CD4-positive, CD25-positive, alpha-beta regulatory T cell (primary cell): ENCODE results near the gene GTPBP4. TPM values are rescaled to one million over a fixed set of nuclear protein-coding genes. Genes with fewer than 3 reads are reported as not detected.

Experiments
- ATAC-seq, 2 donors: fragments of 150-1000 bp; cut with Tn5 transposase; one replicate each; pipeline ENCODE4 v1.10.0; 2021; ENCODE audit warnings: low read depth in 2 of 2, moderate number of reproducible peaks in 2 of 2, moderate library complexity in 1 of 2
- DNase-seq, 3 donors: peaks; one replicate each; pipeline versions ENCODE4 v3.0.0 to v3.0.0-alpha.2; 2012 to 2022; ENCODE audit warnings: mixed read lengths in 1 of 3
- H3K27ac ChIP-seq: one replicate; pipeline ENCODE4 v1.7.0; 2013; ENCODE audit warnings: mild to moderate bottlenecking, low read length; ENCODE audit not compliant: insufficient read depth, poor library complexity, severe bottlenecking
- H3K27me3 ChIP-seq: one replicate; pipeline ENCODE4 v1.7.0; 2013; ENCODE audit warnings: low read length; ENCODE audit not compliant: control insufficient read depth, insufficient read depth
- H3K36me3 ChIP-seq: one replicate; pipeline ENCODE4 v1.7.0; 2013; ENCODE audit warnings: mild to moderate bottlenecking, low read length, moderate library complexity; ENCODE audit not compliant: control insufficient read depth, insufficient read depth
- H3K4me1 ChIP-seq: 2 replicates; pipeline ENCODE4 v1.7.0; 2013; ENCODE audit warnings: mild to moderate bottlenecking, low read length; ENCODE audit not compliant: insufficient read depth, control insufficient read depth, poor library complexity, severe bottlenecking
- H3K4me3 ChIP-seq: one replicate; pipeline ENCODE4 v1.7.0; 2013; ENCODE audit warnings: low read depth, mild to moderate bottlenecking, low read length, moderate library complexity
- H3K9me3 ChIP-seq, 2 experiments: 1 replicate in 1 of 2; 2 replicates in 1 of 2; pipeline ENCODE4 v1.7.0; 2013; ENCODE audit warnings: low read length in 2 of 2, mild to moderate bottlenecking in 1 of 2, moderate library complexity in 1 of 2; ENCODE audit not compliant: control insufficient read depth in 2 of 2
- H3K27ac Mint-ChIP-seq, 3 donors: one replicate each; pipeline ENCODE4 v1.8.0; 2020 to 2022; ENCODE audit warnings: mild to moderate bottlenecking in 3 of 3, mixed read lengths in 3 of 3, moderate library complexity in 2 of 3
- H3K27me3 Mint-ChIP-seq: one replicate; pipeline ENCODE4 v1.8.0; 2022; ENCODE audit warnings: mild to moderate bottlenecking, mixed read lengths
- H3K36me3 Mint-ChIP-seq: one replicate; pipeline ENCODE4 v1.8.0; 2020; ENCODE audit warnings: mixed read lengths
- H3K4me1 Mint-ChIP-seq, 4 donors: one replicate each; pipeline ENCODE4 v1.8.0; 2020 to 2022; ENCODE audit warnings: mixed read lengths in 4 of 4, mild to moderate bottlenecking in 1 of 4
- H3K4me3 Mint-ChIP-seq, 4 donors: one replicate each; pipeline ENCODE4 v1.8.0; 2020 to 2022; ENCODE audit warnings: mild to moderate bottlenecking in 4 of 4, mixed read lengths in 4 of 4, moderate library complexity in 3 of 4
- H3K9me3 Mint-ChIP-seq, 7 donors: one replicate each; pipeline ENCODE4 v1.8.0; 2020 to 2022; ENCODE audit warnings: mixed read lengths in 7 of 7, mild to moderate bottlenecking in 3 of 7, moderate library complexity in 2 of 7
- polyA plus RNA-seq, 4 donors: library from polyadenylated mRNA; unstranded; fragments of 300-500 nt; fragmentation: Illumina TruSeq; gene quantifications; one replicate each; pipeline ENCODE4 v1.2.3, GENCODE V29; 2021
- total RNA-seq: library from RNA; stranded (reverse); gene quantifications from one replicate; pipeline ENCODE4 v1.2.3, GENCODE V29; 2022

GTPBP4 gene
- total and polyA plus RNA-seq, 5 donors from 2014 or later = 15.9 to 50.7 (median 20.7) TPM

GRCh38 chr10:948347-948746 is 39.9 kb upstream of the GTPBP4 start:
- peaks cover 0 to 4% (median 0%) of the 10 kb centered on the region in 4 donors for H3K4me1 Mint-ChIP-seq
- H3K9me3 Mint-ChIP-seq = no peaks in the 10 kb centered on the region
- H3K36me3 ChIP-seq = no peaks in the 10 kb centered on the region
- no peaks in the 10 kb centered on the region for H3K4me1 ChIP-seq
- no peak overlapping the region for H3K4me3 ChIP-seq
- no peaks in the 10 kb centered on the region for H3K36me3 Mint-ChIP-seq
- no peak overlapping the region for H3K27ac ChIP-seq
- ATAC-seq = no peak
- H3K27me3 Mint-ChIP-seq = peaks cover 15% of the 10 kb centered on the region
- H3K4me3 Mint-ChIP-seq = no peak overlapping the region
- no peaks in the 10 kb centered on the region for H3K9me3 ChIP-seq
- H3K27ac Mint-ChIP-seq = peak overlapping the region in 1 of 3 donors; percentile 20
- no peaks in the 10 kb centered on the region for H3K27me3 ChIP-seq
- DNase-seq = no peak

DNA sequence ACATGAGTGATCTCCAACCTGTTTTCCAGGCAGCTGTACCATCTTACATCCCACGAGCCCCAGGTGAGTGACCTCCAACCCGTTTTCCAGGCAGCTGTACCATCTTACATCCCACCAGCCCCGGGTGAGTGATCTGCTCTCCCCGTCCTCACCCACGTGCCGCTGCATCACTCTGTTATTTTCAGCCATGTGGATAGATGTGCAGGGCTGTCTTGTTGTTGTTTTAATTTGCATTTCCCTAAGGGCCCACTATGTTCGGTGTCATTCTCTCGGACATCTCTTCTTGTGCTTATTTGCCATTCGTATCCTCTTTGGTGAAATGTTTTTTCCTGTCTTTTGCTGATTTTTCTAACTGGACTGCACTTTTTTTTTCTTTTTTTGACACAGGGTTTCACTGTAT is 38.8 kb upstream of the GTPBP4 start:
- Histone ChIP-seq H3K9me3 (no peaks in the 10 kb centered on the region), H3K27ac (no peak overlapping the region), H3K4me3 (no peak overlapping the region), H3K4me1 (no peaks in the 10 kb centered on the region), H3K27me3 (no peaks in the 10 kb centered on the region), H3K36me3 (no peaks in the 10 kb centered on the region)
- no peak for ATAC-seq
- Mint-ChIP-seq H3K4me3 (no peak overlapping the region), H3K36me3 (no peaks in the 10 kb centered on the region), H3K9me3 (no peaks in the 10 kb centered on the region), H3K27ac (no peak overlapping the region), H3K4me1 (peaks cover 0 to 3% (median 0%) of the 10 kb centered on the region in 4 donors), H3K27me3 (peaks cover 15% of the 10 kb centered on the region)
- no peak for DNase-seq

DNA sequence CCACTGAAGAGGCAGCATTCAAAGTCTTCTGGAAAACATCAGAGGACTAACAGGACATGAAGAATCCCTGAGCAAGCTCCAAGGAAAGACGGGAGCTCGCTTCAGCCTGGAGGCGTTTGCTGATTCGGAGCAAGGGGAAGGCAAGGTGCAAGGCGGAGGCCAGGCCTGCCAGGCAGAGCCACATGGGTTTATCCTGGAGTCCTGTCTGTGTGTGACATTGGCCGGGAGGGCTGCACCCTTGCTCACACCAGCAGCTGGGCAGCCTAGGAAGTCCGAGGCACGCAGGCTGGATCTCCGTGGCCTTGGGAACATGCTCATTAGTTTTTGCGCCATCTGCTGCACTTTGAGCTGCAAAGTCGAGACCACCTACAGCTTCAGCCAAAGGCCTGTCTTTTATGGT is 34.4 kb upstream of the GTPBP4 start:
- no peaks in the 10 kb centered on the region for H3K4me1 Mint-ChIP-seq
- ATAC-seq (no peak), DNase-seq (no peak)
- H3K36me3 Mint-ChIP-seq = no peaks in the 10 kb centered on the region
- H3K27ac Mint-ChIP-seq = no peak overlapping the region
- Histone ChIP-seq H3K4me1 (no peaks in the 10 kb centered on the region), H3K27ac (no peak overlapping the region), H3K27me3 (no peaks in the 10 kb centered on the region), H3K36me3 (no peaks in the 10 kb centered on the region), H3K9me3 (no peaks in the 10 kb centered on the region), H3K4me3 (no peak overlapping the region)
- peaks cover 9% of the 10 kb centered on the region for H3K27me3 Mint-ChIP-seq
- no peaks in the 10 kb centered on the region for H3K9me3 Mint-ChIP-seq
- H3K4me3 Mint-ChIP-seq = no peak overlapping the region

DNA sequence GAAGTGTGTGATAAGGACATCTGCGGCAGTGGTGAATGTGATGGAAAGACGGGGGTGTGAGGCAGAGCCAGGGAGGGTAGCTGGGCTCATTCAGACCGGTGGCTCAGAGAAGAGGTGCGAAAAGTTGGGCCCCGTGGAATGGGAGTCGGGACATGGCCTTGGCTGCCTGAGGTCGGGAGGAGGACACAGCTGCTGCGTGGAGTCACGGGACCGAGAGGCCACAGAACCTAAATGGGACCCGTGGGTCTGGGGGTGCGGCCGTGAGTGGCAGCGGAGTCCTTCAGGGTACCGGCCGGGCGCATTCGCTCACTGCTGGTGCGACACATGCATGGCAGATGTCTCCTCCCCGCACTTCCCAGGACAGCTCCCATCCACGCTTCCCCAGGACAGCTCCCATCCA is 33.8 kb upstream of the GTPBP4 start:
- no peaks in the 10 kb centered on the region for H3K4me1 ChIP-seq
- H3K27me3 Mint-ChIP-seq = peaks cover 9% of the 10 kb centered on the region
- H3K4me3 ChIP-seq = no peak overlapping the region
- H3K27ac ChIP-seq = no peak overlapping the region
- no peak overlapping the region for H3K27ac Mint-ChIP-seq
- DNase-seq = no peak
- no peaks in the 10 kb centered on the region for H3K36me3 ChIP-seq
- no peaks in the 10 kb centered on the region for H3K9me3 Mint-ChIP-seq
- no peaks in the 10 kb centered on the region for H3K36me3 Mint-ChIP-seq
- H3K9me3 ChIP-seq = no peaks in the 10 kb centered on the region
- no peaks in the 10 kb centered on the region for H3K4me1 Mint-ChIP-seq
- H3K27me3 ChIP-seq = no peaks in the 10 kb centered on the region
- no peak overlapping the region for H3K4me3 Mint-ChIP-seq
- ATAC-seq = no peak

GRCh38 chr10:955127-955819 is 33.0 kb upstream of the GTPBP4 start:
- Mint-ChIP-seq H3K4me1 (no peaks in the 10 kb centered on the region), H3K4me3 (no peak overlapping the region), H3K36me3 (no peaks in the 10 kb centered on the region), H3K9me3 (no peaks in the 10 kb centered on the region), H3K27me3 (peaks cover 5% of the 10 kb centered on the region), H3K27ac (no peak overlapping the region)
- H3K4me3 ChIP-seq = no peak overlapping the region
- no peaks in the 10 kb centered on the region for H3K9me3 ChIP-seq
- no peak overlapping the region for H3K27ac ChIP-seq
- ATAC-seq (no peak), DNase-seq (no peak)
- no peaks in the 10 kb centered on the region for H3K36me3 ChIP-seq
- H3K27me3 ChIP-seq = no peaks in the 10 kb centered on the region
- no peaks in the 10 kb centered on the region for H3K4me1 ChIP-seq

- Histone ChIP-seq H3K9me3 (no peaks in the 10 kb centered on the region), H3K27me3 (no peaks in the 10 kb centered on the region), H3K27ac (no peak overlapping the region), H3K36me3 (no peaks in the 10 kb centered on the region), H3K4me1 (no peaks in the 10 kb centered on the region), H3K4me3 (no peak overlapping the region)
- DNase-seq (no peak), ATAC-seq (no peak)
- Mint-ChIP-seq H3K27ac (no peak overlapping the region), H3K9me3 (no peaks in the 10 kb centered on the region), H3K4me1 (no peaks in the 10 kb centered on the region), H3K36me3 (no peaks in the 10 kb centered on the region), H3K27me3 (no peaks in the 10 kb centered on the region), H3K4me3 (no peak overlapping the region)
Measured at GRCh38 chr10:955820-956217, 32.4 kb upstream of the GTPBP4 start.

GRCh38 chr10:958106-958505 is 30.1 kb upstream of the GTPBP4 start:
- Mint-ChIP-seq H3K9me3 (no peaks in the 10 kb centered on the region), H3K4me3 (no peak overlapping the region), H3K27me3 (no peaks in the 10 kb centered on the region), H3K36me3 (no peaks in the 10 kb centered on the region), H3K4me1 (no peaks in the 10 kb centered on the region), H3K27ac (peak overlapping the region in 1 of 3 donors; percentile 26)
- H3K36me3 ChIP-seq = no peaks in the 10 kb centered on the region
- H3K9me3 ChIP-seq = no peaks in the 10 kb centered on the region
- H3K4me1 ChIP-seq = no peaks in the 10 kb centered on the region
- H3K4me3 ChIP-seq = no peak overlapping the region
- H3K27ac ChIP-seq = no peak overlapping the region
- ATAC-seq (no peak), DNase-seq (no peak)
- no peaks in the 10 kb centered on the region for H3K27me3 ChIP-seq

- no peak overlapping the region for H3K4me3 Mint-ChIP-seq
- no peaks in the 10 kb centered on the region for H3K36me3 ChIP-seq
- no peaks in the 10 kb centered on the region for H3K9me3 Mint-ChIP-seq
- no peak overlapping the region for H3K27ac ChIP-seq
- ATAC-seq (no peak), DNase-seq (no peak)
- H3K9me3 ChIP-seq = no peaks in the 10 kb centered on the region
- H3K4me1 ChIP-seq = no peaks in the 10 kb centered on the region
- no peaks in the 10 kb centered on the region for H3K27me3 ChIP-seq
- no peaks in the 10 kb centered on the region for H3K36me3 Mint-ChIP-seq
- no peak overlapping the region for H3K27ac Mint-ChIP-seq
- H3K4me3 ChIP-seq = no peak overlapping the region
- no peaks in the 10 kb centered on the region for H3K27me3 Mint-ChIP-seq
- H3K4me1 Mint-ChIP-seq = no peaks in the 10 kb centered on the region
Measured at GRCh38 chr10:958856-959255, 29.4 kb upstream of the GTPBP4 start.
